Measurements from ENCODE around the gene CDADC1. TPM values are rescaled to one million over a fixed set of nuclear protein-coding genes. Genes with fewer than 3 reads are reported as not detected.

CDADC1 gene
- total RNA-seq, 1 experiment from 2014 or later = 4.0 TPM

GRCh38 chr13:49238621-49239020, 9.1 kb upstream of the CDADC1 start (continued):
- no peak for TF ChIP-seq ZNF532 (CRISPR knock-in tag; IDR thresholded peaks at IDR 0.05; ENCODE audit: borderline replicate concordance)
- TF ChIP-seq, protein P1, sequence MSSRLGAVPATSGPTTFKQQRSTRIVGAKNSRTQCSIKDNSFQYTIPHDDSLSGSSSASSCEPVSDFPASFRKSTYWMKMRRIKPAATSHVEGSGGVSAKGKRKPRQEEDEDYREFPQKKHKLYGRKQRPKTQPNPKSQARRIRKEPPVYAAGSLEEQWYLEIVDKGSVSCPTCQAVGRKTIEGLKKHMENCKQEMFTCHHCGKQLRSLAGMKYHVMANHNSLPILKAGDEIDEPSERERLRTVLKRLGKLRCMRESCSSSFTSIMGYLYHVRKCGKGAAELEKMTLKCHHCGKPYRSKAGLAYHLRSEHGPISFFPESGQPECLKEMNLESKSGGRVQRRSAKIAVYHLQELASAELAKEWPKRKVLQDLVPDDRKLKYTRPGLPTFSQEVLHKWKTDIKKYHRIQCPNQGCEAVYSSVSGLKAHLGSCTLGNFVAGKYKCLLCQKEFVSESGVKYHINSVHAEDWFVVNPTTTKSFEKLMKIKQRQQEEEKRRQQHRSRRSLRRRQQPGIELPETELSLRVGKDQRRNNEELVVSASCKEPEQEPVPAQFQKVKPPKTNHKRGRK (CRISPR knock-in tag; IDR thresholded peaks at IDR 0.05; ENCODE audit: borderline replicate concordance) = no peak
- no peak for TF ChIP-seq CREM (CRISPR knock-in tag; IDR thresholded peaks at IDR 0.05)
- no peak for TF ChIP-seq FOXP4 (CRISPR knock-in tag; IDR thresholded peaks at IDR 0.05)
- no peak for TF ChIP-seq JUN (CRISPR knock-in tag; IDR thresholded peaks at IDR 0.05)

DNA sequence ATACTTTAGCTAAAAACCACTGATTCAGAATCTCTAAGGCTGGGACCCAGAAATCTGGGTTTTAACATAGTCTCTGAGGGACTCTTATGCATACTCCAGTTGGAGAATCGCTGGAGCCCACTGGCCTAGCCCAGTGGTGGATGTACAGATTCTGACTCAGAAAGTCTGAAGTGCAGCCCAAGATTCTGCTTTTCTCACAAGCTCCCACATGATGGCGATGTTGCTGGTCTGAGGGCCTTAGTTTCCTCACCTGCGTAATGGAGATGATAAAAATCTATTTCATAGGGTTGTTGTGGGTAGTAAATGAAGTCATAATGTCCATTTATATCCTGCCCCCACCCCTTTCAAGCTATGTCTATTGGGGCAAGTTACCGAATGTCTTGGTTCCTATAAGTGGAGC, 7.7 kb upstream of the CDADC1 start:
- POLR2A ChIA-PET = no interaction called here

More for the DNA sequence above, 7.7 kb upstream of the CDADC1 start:
- Mint-ChIP-seq H3K27me3 (ENCODE audit: low read depth) (peaks cover 12% of the 10 kb centered on the region; the same call in 1 of the 2 replicates), H3K4me1 (no peaks in the 10 kb centered on the region), H3K36me3 (no peaks in the 10 kb centered on the region), H3K9me3 (no peaks in the 10 kb centered on the region), H3K4me3 (no peak overlapping the region), H3K27ac (no peak overlapping the region)
- peak; percentile 18 for DNase-seq (ENCODE audit: low spot score)
- TF ChIP-seq, protein P2, sequence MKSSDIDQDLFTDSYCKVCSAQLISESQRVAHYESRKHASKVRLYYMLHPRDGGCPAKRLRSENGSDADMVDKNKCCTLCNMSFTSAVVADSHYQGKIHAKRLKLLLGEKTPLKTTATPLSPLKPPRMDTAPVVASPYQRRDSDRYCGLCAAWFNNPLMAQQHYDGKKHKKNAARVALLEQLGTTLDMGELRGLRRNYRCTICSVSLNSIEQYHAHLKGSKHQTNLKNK (CRISPR knock-in tag; IDR thresholded peaks at IDR 0.05) = no peak
- no peak for TF ChIP-seq IRF2 (CRISPR knock-in tag; IDR thresholded peaks at IDR 0.05; ENCODE audit: borderline replicate concordance, low read depth)
- TF ChIP-seq CREM (CRISPR knock-in tag; IDR thresholded peaks at IDR 0.05) = no peak
- TF ChIP-seq, protein P3, sequence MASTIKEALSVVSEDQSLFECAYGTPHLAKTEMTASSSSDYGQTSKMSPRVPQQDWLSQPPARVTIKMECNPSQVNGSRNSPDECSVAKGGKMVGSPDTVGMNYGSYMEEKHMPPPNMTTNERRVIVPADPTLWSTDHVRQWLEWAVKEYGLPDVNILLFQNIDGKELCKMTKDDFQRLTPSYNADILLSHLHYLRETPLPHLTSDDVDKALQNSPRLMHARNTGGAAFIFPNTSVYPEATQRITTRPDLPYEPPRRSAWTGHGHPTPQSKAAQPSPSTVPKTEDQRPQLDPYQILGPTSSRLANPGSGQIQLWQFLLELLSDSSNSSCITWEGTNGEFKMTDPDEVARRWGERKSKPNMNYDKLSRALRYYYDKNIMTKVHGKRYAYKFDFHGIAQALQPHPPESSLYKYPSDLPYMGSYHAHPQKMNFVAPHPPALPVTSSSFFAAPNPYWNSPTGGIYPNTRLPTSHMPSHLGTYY (CRISPR knock-in tag; IDR thresholded peaks at IDR 0.05) = no peak
- TF ChIP-seq, protein P4, sequence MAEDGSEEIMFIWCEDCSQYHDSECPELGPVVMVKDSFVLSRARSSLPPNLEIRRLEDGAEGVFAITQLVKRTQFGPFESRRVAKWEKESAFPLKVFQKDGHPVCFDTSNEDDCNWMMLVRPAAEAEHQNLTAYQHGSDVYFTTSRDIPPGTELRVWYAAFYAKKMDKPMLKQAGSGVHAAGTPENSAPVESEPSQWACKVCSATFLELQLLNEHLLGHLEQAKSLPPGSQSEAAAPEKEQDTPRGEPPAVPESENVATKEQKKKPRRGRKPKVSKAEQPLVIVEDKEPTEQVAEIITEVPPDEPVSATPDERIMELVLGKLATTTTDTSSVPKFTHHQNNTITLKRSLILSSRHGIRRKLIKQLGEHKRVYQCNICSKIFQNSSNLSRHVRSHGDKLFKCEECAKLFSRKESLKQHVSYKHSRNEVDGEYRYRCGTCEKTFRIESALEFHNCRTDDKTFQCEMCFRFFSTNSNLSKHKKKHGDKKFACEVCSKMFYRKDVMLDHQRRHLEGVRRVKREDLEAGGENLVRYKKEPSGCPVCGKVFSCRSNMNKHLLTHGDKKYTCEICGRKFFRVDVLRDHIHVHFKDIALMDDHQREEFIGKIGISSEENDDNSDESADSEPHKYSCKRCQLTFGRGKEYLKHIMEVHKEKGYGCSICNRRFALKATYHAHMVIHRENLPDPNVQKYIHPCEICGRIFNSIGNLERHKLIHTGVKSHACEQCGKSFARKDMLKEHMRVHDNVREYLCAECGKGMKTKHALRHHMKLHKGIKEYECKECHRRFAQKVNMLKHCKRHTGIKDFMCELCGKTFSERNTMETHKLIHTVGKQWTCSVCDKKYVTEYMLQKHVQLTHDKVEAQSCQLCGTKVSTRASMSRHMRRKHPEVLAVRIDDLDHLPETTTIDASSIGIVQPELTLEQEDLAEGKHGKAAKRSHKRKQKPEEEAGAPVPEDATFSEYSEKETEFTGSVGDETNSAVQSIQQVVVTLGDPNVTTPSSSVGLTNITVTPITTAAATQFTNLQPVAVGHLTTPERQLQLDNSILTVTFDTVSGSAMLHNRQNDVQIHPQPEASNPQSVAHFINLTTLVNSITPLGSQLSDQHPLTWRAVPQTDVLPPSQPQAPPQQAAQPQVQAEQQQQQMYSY (CRISPR knock-in tag; IDR thresholded peaks at IDR 0.05) = no peak
- no peak for TF ChIP-seq ZNF671 (CRISPR knock-in tag; IDR thresholded peaks at IDR 0.05)
- ATAC-seq = peak; percentile 82
- CTCF ChIA-PET = interaction anchor here (1.0 to 2.5 kb wide), 7 partner anchors 8 to 366 kb away, joined by 3 to 18 read pairs (median 5); partner anchors contain the start of gene CDADC1

All from WTC11 (cell line).